ES-I3 (cell line): ENCODE data around the gene PFKL.
"Not testable (repeated sequence)": the region's sequence is repeated elsewhere in the genome, so short reads cannot be mapped to it uniquely, and the experiment has no call there.

Source experiments
- H3K36me3 ChIP-seq: 2 replicates; pipeline ENCODE4 v1.6.1; 2013; ENCODE audit warnings: mild to moderate bottlenecking, low read length, control low read depth, moderate library complexity; ENCODE audit not compliant: insufficient read depth
- H3K4me1 ChIP-seq: 2 replicates; pipeline ENCODE4 v1.6.1; 2013; ENCODE audit warnings: mild to moderate bottlenecking, control low read depth, low read length; ENCODE audit not compliant: insufficient read depth
- H3K9ac ChIP-seq: 2 replicates; pipeline ENCODE4 v1.6.1; 2013; ENCODE audit warnings: low read depth, mild to moderate bottlenecking, low read length, moderate library complexity
- H3K9me3 ChIP-seq: 2 replicates; pipeline ENCODE4 v1.6.1; 2013; ENCODE audit warnings: mild to moderate bottlenecking, low read length, moderate library complexity; ENCODE audit not compliant: control insufficient read depth, insufficient read depth

PFKL gene

GRCh38 chr21:44353191-44353970 is 53.5 kb downstream of the PFKL start, which contains the start of gene TRPM2:
Gene TRPM2, plus strand, starts transcription at chr21:44353621. Its CDS starts 80 bp downstream, at chr21:44353701.
- no peak within 1 kb of the TSS for H3K9ac ChIP-seq
- no peaks in the 10 kb centered on the region for H3K9me3 ChIP-seq
- H3K36me3 ChIP-seq: no peaks in the 10 kb centered on the region
- no peaks in the 10 kb centered on the region for H3K4me1 ChIP-seq

GRCh38 chr21:44354001-44354405 is 54.1 kb downstream of the PFKL start:
- Histone ChIP-seq H3K9ac (no peak overlapping the region), H3K9me3 (no peaks in the 10 kb centered on the region), H3K36me3 (no peaks in the 10 kb centered on the region), H3K4me1 (no peaks in the 10 kb centered on the region)

GRCh38 chr21:44354775-44355771 is 55.2 kb downstream of the PFKL start:
- Histone ChIP-seq H3K9ac (no peak overlapping the region), H3K9me3 (no peaks in the 10 kb centered on the region), H3K4me1 (no peaks in the 10 kb centered on the region), H3K36me3 (no peaks in the 10 kb centered on the region)

GRCh38 chr21:44356160-44356559 is 56.3 kb downstream of the PFKL start:
- H3K9me3 ChIP-seq: no peaks in the 10 kb centered on the region
- H3K4me1 ChIP-seq: no peaks in the 10 kb centered on the region
- no peak overlapping the region for H3K9ac ChIP-seq
- H3K36me3 ChIP-seq: no peaks in the 10 kb centered on the region

- H3K9me3 ChIP-seq: no peaks in the 10 kb centered on the region
- H3K36me3 ChIP-seq: no peaks in the 10 kb centered on the region
- H3K9ac ChIP-seq: no peak overlapping the region
- no peaks in the 10 kb centered on the region for H3K4me1 ChIP-seq
Measured at GRCh38 chr21:44356636-44357035, 56.8 kb downstream of the PFKL start.

GRCh38 chr21:44357064-44357837 is 57.4 kb downstream of the PFKL start:
- no peak overlapping the region for H3K9ac ChIP-seq
- H3K9me3 ChIP-seq: no peaks in the 10 kb centered on the region
- H3K36me3 ChIP-seq: no peaks in the 10 kb centered on the region
- no peaks in the 10 kb centered on the region for H3K4me1 ChIP-seq

GRCh38 chr21:44359396-44359795 is 59.5 kb downstream of the PFKL start:
- no peaks in the 10 kb centered on the region for H3K4me1 ChIP-seq
- no peak overlapping the region for H3K9ac ChIP-seq
- no peaks in the 10 kb centered on the region for H3K9me3 ChIP-seq
- no peaks in the 10 kb centered on the region for H3K36me3 ChIP-seq

GRCh38 chr21:44360159-44360558 is 60.3 kb downstream of the PFKL start:
- Histone ChIP-seq H3K4me1 (no peaks in the 10 kb centered on the region), H3K9me3 (no peaks in the 10 kb centered on the region), H3K36me3 (no peaks in the 10 kb centered on the region), H3K9ac (no peak overlapping the region)

GRCh38 chr21:44361903-44362302 is 62.0 kb downstream of the PFKL start:
- H3K9me3 ChIP-seq, H3K4me1 ChIP-seq, H3K36me3 ChIP-seq, H3K9ac ChIP-seq: not testable (repeated sequence)

GRCh38 chr21:44363278-44363677 is 63.4 kb downstream of the PFKL start:
- Histone ChIP-seq H3K9me3 (no peaks in the 10 kb centered on the region), H3K36me3 (no peaks in the 10 kb centered on the region), H3K4me1 (no peaks in the 10 kb centered on the region), H3K9ac (no peak overlapping the region)

- H3K4me1 ChIP-seq: no peaks in the 10 kb centered on the region
- no peaks in the 10 kb centered on the region for H3K9me3 ChIP-seq
- no peaks in the 10 kb centered on the region for H3K36me3 ChIP-seq
- H3K9ac ChIP-seq: no peak overlapping the region
Measured at GRCh38 chr21:44364151-44365053, 64.5 kb downstream of the PFKL start.

GRCh38 chr21:44365251-44365966 is 65.6 kb downstream of the PFKL start:
- no peak overlapping the region for H3K9ac ChIP-seq
- no peaks in the 10 kb centered on the region for H3K4me1 ChIP-seq
- no peaks in the 10 kb centered on the region for H3K36me3 ChIP-seq
- no peaks in the 10 kb centered on the region for H3K9me3 ChIP-seq
